Measurements from ENCODE around the gene OR10D3. TPM values are rescaled to one million over a fixed set of nuclear protein-coding genes. Genes with fewer than 3 reads are reported as not detected.

The OR10D3 gene
- total RNA-seq: not detected

- Histone ChIP-seq H3K36me3 (no peaks in the 10 kb centered on the region), H3K4me3 (no peak within 1 kb of the TSS), H3K9me3 (no peaks in the 10 kb centered on the region), H3K27ac (no peak within 1 kb of the TSS), H3K27me3 (no peaks in the 10 kb centered on the region), H3K4me1 (no peaks in the 10 kb centered on the region)
- TF ChIP-seq EP300 (IDR thresholded peaks at IDR 0.05) (no peak), POLR2AphosphoS5 (IDR thresholded peaks at IDR 0.05) (no peak), CTCF (IDR thresholded peaks at IDR 0.05) (no peak), POLR2A (IDR thresholded peaks at IDR 0.05) (no peak)
- DNase-seq: no peak
- ATAC-seq (ENCODE audit: low FRiP score in 2 of 2): no peak
- 53 to 58% methylated on average over 3 of the region's 3 CpGs for WGBS, 2 donors
Observed at GRCh38 chr11:124183068-124183467, at the start of gene OR10D3. Gene OR10D3 (plus strand): TSS chr11:124183345. CDS start chr11:124185270, 1,925 bp downstream.

- Histone ChIP-seq H3K9me3 (no peaks in the 10 kb centered on the region), H3K4me3 (no peak overlapping the region), H3K4me1 (no peaks in the 10 kb centered on the region), H3K27me3 (no peaks in the 10 kb centered on the region), H3K27ac (no peak overlapping the region), H3K36me3 (peaks cover 0 to 35% (median 4%) of the 10 kb centered on the region in 4 donors)
- TF ChIP-seq CTCF (IDR thresholded peaks at IDR 0.05) (no peak), POLR2A (IDR thresholded peaks at IDR 0.05) (no peak), EP300 (IDR thresholded peaks at IDR 0.05) (no peak), POLR2AphosphoS5 (IDR thresholded peaks at IDR 0.05) (no peak)
- 92 to 98% methylated on average over 2 of the region's 2 CpGs for WGBS, 2 donors
- DNase-seq (no peak), ATAC-seq (ENCODE audit: low FRiP score in 2 of 2) (no peak)
Observed at GRCh38 chr11:124143034-124143433, 40.1 kb upstream of the OR10D3 start.

- H3K9me3 ChIP-seq: no peaks in the 10 kb centered on the region
- no peak overlapping the region for H3K4me3 ChIP-seq
- no peak overlapping the region for H3K27ac ChIP-seq
- ATAC-seq (ENCODE audit: low FRiP score in 2 of 2): no peak
- 74 to 86% methylated on average over 2 of the region's 2 CpGs for WGBS, 2 donors
- H3K27me3 ChIP-seq: no peaks in the 10 kb centered on the region
- DNase-seq: no peak
- peaks cover 0 to 20% (median 0%) of the 10 kb centered on the region in 4 donors for H3K36me3 ChIP-seq
- no peaks in the 10 kb centered on the region for H3K4me1 ChIP-seq
- no peak for TF ChIP-seq POLR2AphosphoS5 (IDR thresholded peaks at IDR 0.05)
- TF ChIP-seq POLR2A (IDR thresholded peaks at IDR 0.05): no peak
- TF ChIP-seq CTCF (IDR thresholded peaks at IDR 0.05): no peak
- TF ChIP-seq EP300 (IDR thresholded peaks at IDR 0.05): no peak
Observed at GRCh38 chr11:124147951-124148350, 35.2 kb upstream of the OR10D3 start.

- no peaks in the 10 kb centered on the region for H3K27me3 ChIP-seq
- no peaks in the 10 kb centered on the region for H3K9me3 ChIP-seq
- peaks cover 0 to 10% (median 0%) of the 10 kb centered on the region in 4 donors for H3K36me3 ChIP-seq
- WGBS, 2 donors: 60 to 63% methylated on average over 5 of the region's 5 CpGs
- DNase-seq (no peak), ATAC-seq (ENCODE audit: low FRiP score in 2 of 2) (no peak)
- no peak overlapping the region for H3K4me3 ChIP-seq
- no peak overlapping the region for H3K27ac ChIP-seq
- TF ChIP-seq CTCF (IDR thresholded peaks at IDR 0.05) (no peak), POLR2AphosphoS5 (IDR thresholded peaks at IDR 0.05) (no peak), EP300 (IDR thresholded peaks at IDR 0.05) (no peak), POLR2A (IDR thresholded peaks at IDR 0.05) (no peak)
- no peaks in the 10 kb centered on the region for H3K4me1 ChIP-seq
Observed at GRCh38 chr11:124150684-124151083, 32.5 kb upstream of the OR10D3 start.

- TF ChIP-seq EP300 (IDR thresholded peaks at IDR 0.05): no peak
- no peak for TF ChIP-seq POLR2A (IDR thresholded peaks at IDR 0.05)
- TF ChIP-seq CTCF (IDR thresholded peaks at IDR 0.05): no peak
- H3K27ac ChIP-seq: no peak overlapping the region
- H3K4me1 ChIP-seq: no peaks in the 10 kb centered on the region
- H3K36me3 ChIP-seq: no peaks in the 10 kb centered on the region
- WGBS, 2 donors: 91 to 93% methylated on average over 3 of the region's 3 CpGs
- no peaks in the 10 kb centered on the region for H3K27me3 ChIP-seq
- no peaks in the 10 kb centered on the region for H3K9me3 ChIP-seq
- no peak for ATAC-seq (ENCODE audit: low FRiP score in 2 of 2)
- no peak overlapping the region for H3K4me3 ChIP-seq
- no peak for DNase-seq
Observed at GRCh38 chr11:124152770-124153407, 30.3 kb upstream of the OR10D3 start.

All from upper lobe of left lung (tissue), 6 donors.